IPS-18c (cell line): ENCODE measurements around the gene RILP.
A peak's percentile ranks its signal among the peaks of the same experiment; 100 is the strongest.

Experiments
- H3K4me3 ChIP-seq: 2 replicates; pipeline ENCODE4 v1.7.0; 2013; ENCODE audit warnings: low read depth, mild to moderate bottlenecking, low read length, moderate library complexity; ENCODE audit not compliant: insufficient read depth
- H3K9me3 ChIP-seq: one replicate; pipeline ENCODE4 v1.6.1; 2013; ENCODE audit warnings: mild to moderate bottlenecking, low read length, moderate library complexity; ENCODE audit not compliant: control insufficient read depth, insufficient read depth

The RILP gene

DNA sequence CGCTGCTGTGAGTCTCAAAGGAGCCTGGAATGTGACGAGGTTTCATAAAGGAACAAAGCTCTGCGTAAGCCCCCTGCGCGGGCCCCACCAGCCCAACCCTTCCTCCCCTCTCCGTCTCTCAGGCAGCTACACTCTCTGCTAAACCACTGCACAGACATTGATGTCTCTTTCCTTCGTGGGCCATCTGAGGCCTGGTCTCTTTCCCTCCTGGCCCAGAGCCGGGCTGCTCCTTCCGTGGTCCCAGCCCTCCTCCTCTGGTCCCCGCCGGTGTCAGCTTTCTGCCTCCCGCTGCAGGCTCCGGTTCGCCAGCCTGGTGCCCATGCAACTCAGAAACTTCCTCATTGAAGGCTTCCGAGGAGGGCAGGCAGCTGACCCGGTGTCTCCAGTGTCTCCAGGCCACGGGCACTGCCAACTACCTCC is 11.5 kb downstream of the RILP start:
- Histone ChIP-seq H3K4me3 (no peak overlapping the region), H3K9me3 (no peaks in the 10 kb centered on the region)

- no peak overlapping the region for H3K4me3 ChIP-seq
- H3K9me3 ChIP-seq, result no peaks in the 10 kb centered on the region
Measured at GRCh38 chr17:1636732-1637285, 12.9 kb downstream of the RILP start.

DNA sequence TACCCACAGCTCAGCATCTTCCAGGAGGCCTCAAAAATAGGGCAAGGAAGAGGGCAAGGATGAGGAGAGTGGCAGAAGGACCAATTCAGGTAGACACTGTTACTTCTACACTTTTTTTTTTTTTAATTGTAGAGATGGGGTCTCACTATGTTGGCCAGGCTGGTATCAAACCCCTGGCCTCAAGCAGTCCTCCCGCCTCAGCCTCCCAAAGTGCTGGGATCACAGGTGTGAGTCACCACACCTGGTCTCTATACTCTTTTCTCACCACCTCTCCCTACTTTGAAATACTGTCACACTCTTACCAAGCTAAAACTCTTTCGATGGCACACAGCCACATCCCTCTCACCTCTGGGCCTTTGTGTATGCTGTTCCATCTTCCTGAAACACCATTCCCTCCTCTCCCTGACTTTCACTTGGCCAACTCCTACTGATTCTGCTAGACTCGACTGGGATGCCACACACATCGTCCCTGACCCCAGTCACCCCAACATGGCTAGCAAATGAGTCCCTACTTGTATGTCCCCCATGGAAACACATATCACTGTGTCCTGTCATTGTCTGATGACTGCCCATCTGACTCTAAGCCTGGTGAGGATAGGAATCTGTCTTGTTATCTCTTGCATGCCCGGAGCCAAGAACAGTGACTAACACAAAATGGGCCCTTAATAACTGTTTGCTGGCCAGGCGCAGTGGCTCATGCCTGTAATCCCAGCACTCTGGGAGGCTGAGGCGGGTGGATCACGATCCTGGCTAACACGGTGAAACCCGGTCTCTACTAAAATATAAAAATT is 13.8 kb downstream of the RILP start:
- Histone ChIP-seq H3K9me3 (no peaks in the 10 kb centered on the region), H3K4me3 (no peak overlapping the region)

GRCh38 chr17:1634841-1635650 is 14.6 kb downstream of the RILP start:
- H3K9me3 ChIP-seq, result no peaks in the 10 kb centered on the region

GRCh38 chr17:1630662-1631061 is 19.0 kb downstream of the RILP start:
- Histone ChIP-seq H3K9me3 (no peaks in the 10 kb centered on the region), H3K4me3 (no peak overlapping the region)

More at GRCh38 chr17:1634841-1635650, 14.6 kb downstream of the RILP start:
- no peak overlapping the region for H3K4me3 ChIP-seq

DNA sequence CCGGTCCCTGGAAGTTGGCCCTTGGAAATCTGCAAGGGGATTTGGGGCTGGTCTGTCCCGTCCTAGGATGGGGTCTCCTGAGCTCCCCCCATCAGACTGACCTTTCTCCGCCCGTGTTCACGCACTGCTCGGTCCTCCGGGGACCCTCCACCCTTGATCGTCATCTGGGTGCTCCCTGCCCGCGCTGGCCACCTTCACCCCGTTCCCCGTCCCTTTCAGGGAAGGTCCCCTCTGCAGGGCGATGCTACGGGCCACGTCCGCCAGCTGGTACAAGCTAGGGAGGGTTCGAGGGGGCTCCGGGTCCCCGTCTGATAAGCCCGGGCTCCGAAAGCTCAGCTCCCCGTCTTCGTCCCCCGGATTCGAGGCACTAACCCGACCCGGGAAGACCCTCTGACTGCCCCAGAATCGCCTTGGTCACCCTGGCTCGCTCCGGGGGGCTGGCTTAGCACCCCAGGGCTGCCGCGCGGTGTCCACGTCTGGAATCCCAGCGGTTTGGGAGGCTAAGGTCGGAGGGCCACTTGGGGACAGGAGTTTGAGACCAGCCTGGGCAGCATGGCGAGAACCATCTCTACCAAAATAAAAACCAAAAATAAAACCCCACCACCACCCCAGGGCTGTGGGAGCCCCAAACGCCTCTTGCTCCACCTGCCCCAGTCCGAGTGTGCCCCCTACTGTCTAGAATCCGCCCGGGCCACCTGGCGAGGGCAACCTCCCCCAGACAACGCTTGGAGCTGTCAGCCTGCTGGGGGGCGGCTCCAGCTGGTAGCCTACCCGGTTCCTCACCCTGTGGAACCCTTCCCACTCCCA is 20.0 kb downstream of the RILP start:
- H3K4me3 ChIP-seq, result peak overlapping the region; percentile 90
- no peaks in the 10 kb centered on the region for H3K9me3 ChIP-seq

- Histone ChIP-seq H3K9me3 (no peaks in the 10 kb centered on the region), H3K4me3 (peak overlapping the region; percentile 90)
Measured at GRCh38 chr17:1628856-1629503, 20.7 kb downstream of the RILP start.

DNA sequence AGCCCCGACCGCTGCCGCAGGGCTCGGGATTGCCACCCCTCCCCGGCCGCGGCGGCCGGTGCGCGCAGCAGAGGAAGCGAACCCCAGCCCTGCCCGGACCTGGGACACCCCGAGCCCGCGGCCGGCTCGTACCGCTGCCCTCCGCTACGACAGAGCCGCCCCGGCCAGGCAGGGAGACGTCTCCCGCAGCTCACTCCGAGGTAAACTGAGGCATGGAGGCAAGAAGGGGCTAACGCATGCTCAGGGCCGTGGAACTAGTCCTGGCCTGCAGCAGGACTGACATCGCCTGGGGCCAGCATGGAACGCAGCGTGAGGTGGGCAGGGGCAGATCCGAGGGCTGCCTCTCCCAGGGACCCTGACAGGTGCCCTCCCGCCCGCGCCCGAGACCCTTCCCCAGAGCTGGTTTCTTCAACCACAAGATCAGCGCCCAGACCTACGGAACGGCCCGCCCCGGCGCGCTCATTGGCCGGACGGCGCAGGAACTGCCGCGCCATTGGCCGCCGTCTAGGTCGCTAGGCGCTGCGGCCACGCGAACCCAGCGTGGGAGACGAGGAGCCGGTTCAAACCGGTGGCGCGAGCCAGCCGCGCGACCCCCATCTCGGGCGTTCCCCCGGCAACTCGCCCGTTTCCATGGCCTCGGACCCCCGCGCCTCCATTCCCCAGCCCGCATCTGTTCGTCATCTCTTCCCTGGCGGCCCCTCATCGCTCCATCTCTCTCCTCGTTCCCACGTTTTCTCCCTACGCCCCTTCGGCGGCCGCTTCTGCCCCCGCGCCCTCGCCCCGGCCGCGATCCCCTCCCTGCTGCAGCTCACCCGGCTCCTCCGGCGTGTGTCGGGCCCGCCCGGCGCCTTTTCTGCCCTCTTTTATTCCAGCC is 21.4 kb downstream of the RILP start, which contains the start of gene SLC43A2:
Gene SLC43A2 (minus strand): TSS at position 853 of the 874 bp plus-strand sequence. CDS start 960 bp downstream, outside the sequence.
- Histone ChIP-seq H3K9me3 (no peaks in the 10 kb centered on the region), H3K4me3 (peak within 1 kb of the TSS; percentile 90)

DNA sequence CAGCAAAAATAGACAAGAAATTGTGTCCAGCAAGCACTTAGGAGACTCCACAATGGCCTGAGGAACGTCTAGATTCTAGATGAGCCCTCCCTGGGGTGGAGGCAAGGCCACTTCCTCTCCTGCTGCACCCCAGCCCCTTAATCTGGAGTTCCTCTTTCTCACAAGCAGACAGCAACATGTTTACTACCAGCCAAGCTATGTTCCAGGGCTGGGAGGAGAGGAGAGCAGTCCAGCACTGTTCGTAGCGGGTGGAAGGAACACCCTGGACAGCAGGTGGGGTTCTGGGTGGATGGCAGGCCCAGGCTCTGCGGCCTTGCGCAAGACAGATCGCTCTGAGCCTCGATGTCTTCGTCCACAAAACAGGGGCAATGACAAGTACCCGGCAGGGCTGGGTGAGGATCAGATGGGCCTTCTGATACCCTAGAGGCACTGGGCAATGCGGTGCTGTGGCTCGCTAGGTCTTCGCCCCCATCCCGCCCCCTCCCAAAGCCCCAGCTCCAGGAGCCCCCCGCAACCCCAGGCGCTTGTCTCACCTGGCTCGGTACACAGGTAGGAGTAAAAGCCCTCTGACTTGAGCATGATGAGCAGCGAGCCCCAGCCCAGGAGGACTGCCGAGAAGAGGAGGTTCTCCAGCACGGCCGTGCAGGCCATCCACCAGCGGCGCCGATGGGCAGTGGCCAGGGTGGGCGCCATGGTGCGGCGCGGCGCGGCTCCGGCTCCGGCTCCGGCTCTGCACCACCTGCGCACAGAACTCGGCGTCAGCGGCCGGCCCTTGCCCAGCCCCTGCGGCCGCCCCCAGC is 22.3 kb downstream of the RILP start:
- Histone ChIP-seq H3K4me3 (peak overlapping the region; percentile 90), H3K9me3 (no peaks in the 10 kb centered on the region)

GRCh38 chr17:1626333-1626732 is 23.3 kb downstream of the RILP start:
- Histone ChIP-seq H3K4me3 (no peak overlapping the region), H3K9me3 (no peaks in the 10 kb centered on the region)

- no peak overlapping the region for H3K4me3 ChIP-seq
Measured at GRCh38 chr17:1625581-1625980, 24.1 kb downstream of the RILP start.

GRCh38 chr17:1625053-1625452 is 24.6 kb downstream of the RILP start:
- H3K9me3 ChIP-seq, result no peaks in the 10 kb centered on the region
- no peak overlapping the region for H3K4me3 ChIP-seq

More at GRCh38 chr17:1625581-1625980, 24.1 kb downstream of the RILP start:
- H3K9me3 ChIP-seq, result no peaks in the 10 kb centered on the region

- H3K4me3 ChIP-seq, result no peak overlapping the region
- no peaks in the 10 kb centered on the region for H3K9me3 ChIP-seq
Measured at GRCh38 chr17:1624650-1625049, 25.0 kb downstream of the RILP start.

DNA sequence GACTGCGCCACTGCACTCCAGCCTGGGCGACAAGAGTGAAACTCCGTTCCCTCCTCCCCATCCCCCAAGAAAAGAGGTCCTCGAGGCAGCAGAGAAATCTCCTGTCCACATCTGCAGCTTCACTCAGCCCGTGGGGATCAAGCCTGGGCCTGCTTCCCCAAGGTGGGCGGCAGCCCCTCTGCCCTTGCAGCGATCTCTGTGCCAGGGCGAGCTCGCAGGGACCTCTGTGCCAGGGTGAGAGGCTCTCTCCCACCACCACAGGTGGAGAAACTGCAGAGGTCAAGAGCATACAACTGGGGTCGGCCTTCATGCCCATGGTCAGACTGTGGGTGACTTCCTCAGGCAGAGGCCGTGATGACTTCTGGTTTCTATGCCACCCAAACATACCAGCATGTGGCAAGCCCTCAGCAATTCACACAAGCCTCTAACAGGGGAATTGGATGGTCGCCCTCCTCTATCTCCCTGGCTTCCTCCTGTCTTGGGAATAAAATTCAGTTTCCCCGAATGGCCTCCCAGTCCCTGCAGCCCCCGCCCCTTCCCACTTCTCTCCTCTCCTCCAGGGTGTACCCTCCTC is 26.5 kb downstream of the RILP start:
- Histone ChIP-seq H3K4me3 (no peak overlapping the region), H3K9me3 (no peaks in the 10 kb centered on the region)
